A549 treated with Hydrocortisone at 1 μM for 4 hours (cell line): ENCODE measurements around the gene ADAMTS13. TPM values are rescaled to one million over a fixed set of nuclear protein-coding genes. Genes with fewer than 3 reads are reported as not detected.

ENCODE experiments used
- total RNA-seq: library from RNA; stranded (reverse); fragments of 200-300 nt; extraction: Qiagen RNA extraction; gene quantifications from 5 replicates; pipeline ENCODE4 v1.2.3, GENCODE V29; 2022

Gene ADAMTS13
- 0.51 to 0.73 TPM (median 0.56 TPM) in 5 replicates for total RNA-seq

GRCh38 chr9:133421615-133422542 lies at the start of gene ADAMTS13:
Gene ADAMTS13, plus strand, starts transcription at chr9:133422367. Its CDS starts 77 bp downstream, at chr9:133422444.

GRCh38 chr9:133375724-133376654 lies 46.2 kb upstream of the ADAMTS13 start, which contains the start of the genes STKLD1 and SURF4:
Gene STKLD1, plus strand, starts transcription at chr9:133376366. Its CDS starts 108 bp downstream, at chr9:133376474.
Gene SURF4, minus strand, starts transcription at chr9:133376060. Its CDS starts 91 bp downstream, at chr9:133375969.

GRCh38 chr9:133417541-133418461 lies 4.4 kb upstream of the ADAMTS13 start, which contains the start of gene REXO4:
Gene REXO4, minus strand, starts transcription at chr9:133418010. Its CDS starts 166 bp downstream, at chr9:133417844.

GRCh38 chr9:133459476-133460404 lies 37.6 kb downstream of the ADAMTS13 start, which contains the start of gene CACFD1:
Gene CACFD1, plus strand, starts transcription at chr9:133459978. Its CDS starts 89 bp downstream, at chr9:133460067.

GRCh38 chr9:133478851-133479711 lies 56.9 kb downstream of the ADAMTS13 start, which contains the start of gene SLC2A6:
Gene SLC2A6, minus strand, starts transcription at chr9:133479099. Its CDS starts 40 bp downstream, at chr9:133479059.

Other genes with a start within 250 kb of the ADAMTS13 start
- gene OBP2B, start 213.1 kb upstream of the ADAMTS13 start, total RNA-seq: not detected in 5 replicates
- gene ABO, start 147.2 kb upstream of the ADAMTS13 start, total RNA-seq: not detected in 5 replicates
- gene SURF6, start 86.2 kb upstream of the ADAMTS13 start, total RNA-seq: 21.5 to 29.5 TPM (median 24.1 TPM) in 5 replicates
- 24.5 to 31.5 TPM (median 29.3 TPM) in 5 replicates for gene MED22, start 74.2 kb upstream of the ADAMTS13 start, total RNA-seq
- 3,185 to 3,532 TPM (median 3,382 TPM) in 5 replicates for gene RPL7A, start 74.1 kb upstream of the ADAMTS13 start, total RNA-seq
- gene SURF1, start 65.9 kb upstream of the ADAMTS13 start, total RNA-seq: 33.4 to 49.3 TPM (median 45.1 TPM) in 5 replicates
- gene SURF2, start 65.8 kb upstream of the ADAMTS13 start, total RNA-seq: 37.7 to 50.1 TPM (median 45.7 TPM) in 5 replicates
- gene SURF4, start 46.3 kb upstream of the ADAMTS13 start, total RNA-seq: 193 to 208 TPM (median 196 TPM) in 5 replicates
- gene STKLD1, start 46.0 kb upstream of the ADAMTS13 start, total RNA-seq: 0.53 to 1.2 TPM (median 0.81 TPM) in 5 replicates
- 32.4 to 36.5 TPM (median 32.9 TPM) in 5 replicates for gene REXO4, start 4.4 kb upstream of the ADAMTS13 start, total RNA-seq
- gene CACFD1, start 37.6 kb downstream of the ADAMTS13 start, total RNA-seq: 3.9 to 5.2 TPM (median 4.4 TPM) in 5 replicates
- gene SLC2A6, start 56.7 kb downstream of the ADAMTS13 start, total RNA-seq: 16.7 to 23.1 TPM (median 19.9 TPM) in 5 replicates
- gene MYMK, start 102.6 kb downstream of the ADAMTS13 start, total RNA-seq: not detected in 5 replicates
- gene ADAMTSL2, start 112.3 kb downstream of the ADAMTS13 start, total RNA-seq: not detected in 5 replicates
- gene FAM163B, start 187.0 kb downstream of the ADAMTS13 start, total RNA-seq: not detected in 5 replicates
- gene DBH, start 214.0 kb downstream of the ADAMTS13 start, total RNA-seq: not detected in 5 replicates